Myocyte (in vitro differentiated cells): ENCODE measurements around the gene MYO1C. TPM values are rescaled to one million over a fixed set of nuclear protein-coding genes. Genes with fewer than 3 reads are reported as not detected.
A peak's percentile ranks its signal among the peaks of the same experiment; 100 is the strongest.
"Not testable (repeated sequence)": the region's sequence is repeated elsewhere in the genome, so short reads cannot be mapped to it uniquely, and the experiment has no call there.

Experiments
- DNase-seq: peaks from one replicate; pipeline ENCODE4 v3.0.0-alpha.2; 2012; ENCODE audit warnings: low read depth
- total RNA-seq: library from RNA; depleted of rRNA; stranded (reverse); fragments of >200 nt; gene quantifications from 2 replicates; pipeline ENCODE4 v1.2.3, GENCODE V29; 2014

MYO1C gene
- total RNA-seq, 1 donor from 2014 or later, result 122 TPM

GRCh38 chr17:1467898-1468492 is 24.5 kb downstream of the MYO1C start:
- no peak for DNase-seq

- DNase-seq, result no peak
These were observed 25.2 kb downstream of the MYO1C start for GRCh38 chr17:1467258-1467657.

GRCh38 chr17:1464186-1464585 is 28.3 kb downstream of the MYO1C start:
- DNase-seq, result no peak

- DNase-seq, result no peak
These were observed 30.0 kb downstream of the MYO1C start for GRCh38 chr17:1462164-1463112.

- DNase-seq, result no peak
These were observed 31.1 kb downstream of the MYO1C start for GRCh38 chr17:1461198-1461944.

GRCh38 chr17:1460233-1460632 is 32.3 kb downstream of the MYO1C start:
- DNase-seq, result peak; percentile 48

GRCh38 chr17:1455797-1456599 is 36.5 kb downstream of the MYO1C start, which contains the start of gene CRK:
Gene CRK, minus strand, starts transcription at chr17:1456232. Its CDS starts 115 bp downstream, at chr17:1456117.
- peak; percentile 96 for DNase-seq

- DNase-seq, result peak; percentile 76
These were observed 37.1 kb downstream of the MYO1C start for GRCh38 chr17:1455291-1455796.

GRCh38 chr17:1454541-1454940 is 37.9 kb downstream of the MYO1C start:
- DNase-seq, result no peak

- not testable (repeated sequence) for DNase-seq
These were observed 38.8 kb downstream of the MYO1C start for GRCh38 chr17:1453694-1454093.

- DNase-seq, result no peak
These were observed 39.6 kb downstream of the MYO1C start for GRCh38 chr17:1452836-1453235.

GRCh38 chr17:1450261-1450660 is 42.2 kb downstream of the MYO1C start:
- DNase-seq, result not testable (repeated sequence)

- no peak for DNase-seq
These were observed 43.0 kb downstream of the MYO1C start for GRCh38 chr17:1449412-1449967.

GRCh38 chr17:1447052-1447451 is 45.4 kb downstream of the MYO1C start:
- DNase-seq, result no peak

- no peak for DNase-seq
These were observed 46.3 kb downstream of the MYO1C start for GRCh38 chr17:1446201-1446600.

GRCh38 chr17:1445695-1446094 is 46.8 kb downstream of the MYO1C start:
- DNase-seq, result not testable (repeated sequence)

- not testable (repeated sequence) for DNase-seq
These were observed 49.8 kb downstream of the MYO1C start for GRCh38 chr17:1442721-1443120.

- DNase-seq, result no peak
These were observed 50.3 kb downstream of the MYO1C start for GRCh38 chr17:1442187-1442586.

GRCh38 chr17:1440921-1441320 is 51.6 kb downstream of the MYO1C start:
- DNase-seq, result no peak

GRCh38 chr17:1438593-1439083 is 53.8 kb downstream of the MYO1C start:
- DNase-seq, result peak; percentile 46
